HepG2 (cell line): Measurements from ENCODE around the gene S100A16. TPM values are rescaled to one million over a fixed set of nuclear protein-coding genes. Genes with fewer than 3 reads are reported as not detected.

Source experiments
- CBX5 ChIP-seq: sonication (generic); formaldehyde crosslinking; IDR thresholded peaks from 2 replicates; pipeline ENCODE4 v1.4.0; 2020; ENCODE audit warnings: missing genetic modification reagents, borderline replicate concordance
- MXD4 ChIP-seq: IDR thresholded peaks from 2 replicates; pipeline ENCODE4 v1.6.1; 2016; ENCODE audit warnings: mild to moderate bottlenecking, missing biosample characterization, missing genetic modification reagents
- RBM39 ChIP-seq: fragments of 200-400 bp; formaldehyde crosslinking; IDR thresholded peaks from one replicate; pipeline ENCODE4 v1.6.1; 2018; ENCODE audit warnings: antibody characterized with exemption, mild to moderate bottlenecking, low read depth, low read length; ENCODE audit not compliant: poor library complexity, severe bottlenecking
- SAFB2 ChIP-seq: sonication (generic); formaldehyde crosslinking; IDR thresholded peaks from 2 replicates; pipeline ENCODE4 v1.5.1; 2020; ENCODE audit warnings: missing genetic modification reagents, low read depth, mild to moderate bottlenecking, borderline replicate concordance
- SALL2 ChIP-seq: sonication (generic); formaldehyde crosslinking; IDR thresholded peaks from 2 replicates; pipeline ENCODE4 v1.8.1; 2023; ENCODE audit warnings: mild to moderate bottlenecking, missing genetic modification reagents, inconsistent platforms
- SNAPC5 ChIP-seq: sonication (generic); formaldehyde crosslinking; IDR thresholded peaks from 2 replicates; pipeline ENCODE4 v1.8.1; 2023; ENCODE audit warnings: mild to moderate bottlenecking, missing genetic modification reagents, borderline replicate concordance
- TGIF2 ChIP-seq: IDR thresholded peaks from 2 replicates; pipeline ENCODE4 v1.6.1; 2016; ENCODE audit warnings: control low read depth, missing compliant biosample characterization
- TP53 ChIP-seq: sonication (generic); formaldehyde crosslinking; conservative IDR thresholded peaks from 2 replicates; pipeline ENCODE4 v1.4.0; 2020; ENCODE audit warnings: missing genetic modification reagents
- ZFP82 ChIP-seq: sonication (generic); formaldehyde crosslinking; IDR thresholded peaks from 2 replicates; pipeline ENCODE4 v1.5.1; 2020; ENCODE audit warnings: mild to moderate bottlenecking, missing genetic modification reagents, borderline replicate concordance
- ZHX2 ChIP-seq, 2 experiments: sonication (generic) in 1 of 2; formaldehyde crosslinking in 1 of 2; IDR thresholded peaks; 2 replicates each; pipeline versions ENCODE4 v1.6.1 to v1.9.0; 2014 to 2022; ENCODE audit warnings: antibody characterized with exemption in 1 of 2, borderline replicate concordance in 1 of 2, inconsistent platforms in 1 of 2, low read depth in 1 of 2, missing genetic modification reagents in 1 of 2
- ZNF574 ChIP-seq: sonication (generic); formaldehyde crosslinking; IDR thresholded peaks from 2 replicates; pipeline ENCODE4 v1.4.0; 2020; ENCODE audit warnings: missing genetic modification reagents
- ZZZ3 ChIP-seq: sonication (generic); formaldehyde crosslinking; IDR thresholded peaks from 2 replicates; pipeline ENCODE4 v1.4.0; 2020; ENCODE audit warnings: missing genetic modification reagents, mild to moderate bottlenecking, borderline replicate concordance
- polyA plus RNA-seq, 8 experiments: library from polyadenylated mRNA; depleted of rRNA in 3 of 8; stranded (reverse) in 7 of 8; unstranded in 1 of 8; fragments of >200 nt; fragmentation: Illumina TruSeq in 4 of 8; extraction: Trizol in 4 of 8; gene quantifications; 2 replicates each; pipeline versions ENCODE4 v1.2.1 to v1.2.3, GENCODE V29; 2011 to 2016; ENCODE audit warnings: low read depth in 4 of 8, missing spikeins in 1 of 8, mixed read lengths in 1 of 8; ENCODE audit not compliant: insufficient read depth in 1 of 8
- total RNA-seq, 5 experiments: library from RNA; depleted of rRNA; stranded (reverse); fragments of >200 nt; fragmentation: Illumina TruSeq; extraction: Trizol; gene quantifications; 2 replicates each; pipeline ENCODE4 v1.2.3, GENCODE V29; 2016; ENCODE audit warnings: low read depth in 1 of 5
- TF ChIP-seq, protein P1 (sequence below): sonication (generic); IDR thresholded peaks from 2 replicates; pipeline ENCODE4 v1.6.1; 2016; ENCODE audit warnings: low read depth, borderline replicate concordance
- TF ChIP-seq, protein P2 (sequence below): IDR thresholded peaks from 2 replicates; pipeline ENCODE4 v1.6.1; 2016; ENCODE audit warnings: missing genetic modification reagents, missing compliant biosample characterization
- TF ChIP-seq, protein P3 (sequence below): fragments of 450-650 bp; IDR thresholded peaks from 2 replicates; pipeline ENCODE4 v1.6.1; 2016

Gene S100A16
- total and polyA plus RNA-seq, 2 of the 13 experiments (the other 11 are each of a cell fraction or from before 2014, with no cell fraction given): 46.0 to 195 TPM

DNA sequence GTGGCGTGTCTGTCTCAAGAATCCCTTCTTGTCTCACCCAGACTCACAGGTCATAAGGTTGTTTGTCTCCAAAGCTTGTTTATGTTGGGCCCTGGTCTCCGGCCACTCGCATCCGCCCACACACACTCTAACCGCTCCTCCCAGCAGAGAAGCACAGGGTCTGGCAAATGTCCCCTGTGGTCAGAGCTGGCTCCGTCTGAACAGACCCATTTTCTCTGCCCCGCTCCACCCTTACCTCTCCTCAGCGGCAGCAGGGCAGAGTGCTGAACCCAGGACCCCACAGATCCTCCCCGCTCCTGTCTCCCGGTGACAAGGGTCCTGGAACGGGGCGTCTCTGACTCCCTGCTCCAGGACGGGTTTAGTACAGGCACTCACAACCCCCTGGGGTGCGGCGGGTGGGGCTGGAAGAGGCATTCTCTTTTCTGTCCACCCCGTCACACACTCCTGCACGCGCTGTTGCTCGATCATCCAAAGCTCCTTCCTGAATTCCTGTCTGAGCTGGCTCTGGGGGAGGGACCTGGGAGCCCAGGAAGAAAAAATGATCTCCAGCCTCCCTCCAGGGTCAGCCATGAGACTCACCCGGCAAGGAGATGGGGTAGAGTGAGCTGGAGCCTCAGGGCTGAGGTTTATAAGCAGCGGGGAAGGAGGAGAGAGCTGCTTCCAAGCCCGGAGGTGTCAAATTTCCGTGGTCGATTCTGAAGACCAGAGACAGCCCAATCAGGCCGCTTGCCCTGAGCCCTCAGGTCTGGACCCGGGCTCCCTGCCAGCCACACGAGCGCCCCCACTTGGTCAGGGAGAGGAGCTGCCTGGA, 14.2 kb upstream of the S100A16 start, which contains the start of gene S100A13 (continued):
- no peak for TF ChIP-seq ZHX2 (IDR thresholded peaks at IDR 0.05; ENCODE audit: low read depth)
- no peak for TF ChIP-seq ZHX2 (CRISPR knock-in tag; IDR thresholded peaks at IDR 0.05; ENCODE audit: borderline replicate concordance)
- peak; percentile 44; the same call in 1 of the 2 replicates for TF ChIP-seq TGIF2 (CRISPR knock-in tag)
- TF ChIP-seq TP53: no peak
- TF ChIP-seq, protein P1, sequence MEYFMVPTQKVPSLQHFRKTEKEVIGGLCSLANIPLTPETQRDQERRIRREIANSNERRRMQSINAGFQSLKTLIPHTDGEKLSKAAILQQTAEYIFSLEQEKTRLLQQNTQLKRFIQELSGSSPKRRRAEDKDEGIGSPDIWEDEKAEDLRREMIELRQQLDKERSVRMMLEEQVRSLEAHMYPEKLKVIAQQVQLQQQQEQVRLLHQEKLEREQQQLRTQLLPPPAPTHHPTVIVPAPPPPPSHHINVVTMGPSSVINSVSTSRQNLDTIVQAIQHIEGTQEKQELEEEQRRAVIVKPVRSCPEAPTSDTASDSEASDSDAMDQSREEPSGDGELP: no peak
- TF ChIP-seq, protein P2, sequence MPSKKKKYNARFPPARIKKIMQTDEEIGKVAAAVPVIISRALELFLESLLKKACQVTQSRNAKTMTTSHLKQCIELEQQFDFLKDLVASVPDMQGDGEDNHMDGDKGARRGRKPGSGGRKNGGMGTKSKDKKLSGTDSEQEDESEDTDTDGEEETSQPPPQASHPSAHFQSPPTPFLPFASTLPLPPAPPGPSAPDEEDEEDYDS (CRISPR knock-in tag): peak; percentile 91
- no peak for TF ChIP-seq ZZZ3 (CRISPR knock-in tag)
- TF ChIP-seq SNAPC5: no peak
- no peak for TF ChIP-seq SAFB2
- peak; percentile 56 for TF ChIP-seq RBM39
- TF ChIP-seq MXD4 (CRISPR knock-in tag): no peak; the same call in 1 of the 2 replicates
- no peak; the same call in 1 of the 2 replicates for TF ChIP-seq ZNF574 (CRISPR knock-in tag)
- TF ChIP-seq ZFP82 (CRISPR knock-in tag): no peak
- no peak for TF ChIP-seq CBX5 (CRISPR knock-in tag)
- TF ChIP-seq, protein P3, sequence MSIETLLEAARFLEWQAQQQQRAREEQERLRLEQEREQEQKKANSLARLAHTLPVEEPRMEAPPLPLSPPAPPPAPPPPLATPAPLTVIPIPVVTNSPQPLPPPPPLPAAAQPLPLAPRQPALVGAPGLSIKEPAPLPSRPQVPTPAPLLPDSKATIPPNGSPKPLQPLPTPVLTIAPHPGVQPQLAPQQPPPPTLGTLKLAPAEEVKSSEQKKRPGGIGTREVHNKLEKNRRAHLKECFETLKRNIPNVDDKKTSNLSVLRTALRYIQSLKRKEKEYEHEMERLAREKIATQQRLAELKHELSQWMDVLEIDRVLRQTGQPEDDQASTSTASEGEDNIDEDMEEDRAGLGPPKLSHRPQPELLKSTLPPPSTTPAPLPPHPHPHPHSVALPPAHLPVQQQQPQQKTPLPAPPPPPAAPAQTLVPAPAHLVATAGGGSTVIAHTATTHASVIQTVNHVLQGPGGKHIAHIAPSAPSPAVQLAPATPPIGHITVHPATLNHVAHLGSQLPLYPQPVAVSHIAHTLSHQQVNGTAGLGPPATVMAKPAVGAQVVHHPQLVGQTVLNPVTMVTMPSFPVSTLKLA: no peak
- 0 out of 2 replicates have a peak, but pooled peaks have one; percentile 33 for TF ChIP-seq SALL2 (CRISPR knock-in tag)
